Astrocyte (in vitro differentiated cells and primary cell): ENCODE data around the gene KLRC1. TPM values are rescaled to one million over a fixed set of nuclear protein-coding genes. Genes with fewer than 3 reads are reported as not detected.
"Not testable (repeated sequence)": the region's sequence is repeated elsewhere in the genome, so short reads cannot be mapped to it uniquely, and the experiment has no call there.

Source experiments
- DNase-seq: peaks from one replicate; pipeline ENCODE4 v3.0.0-alpha.2; 2010; ENCODE audit warnings: low read depth
- FAIRE-seq: peaks from 2 replicates; lab custom pipeline; 2011; peaks lifted over from hg19 to GRCh38; lab: Jason Lieb, UNC
- H2AFZ ChIP-seq: 2 replicates; pipeline ENCODE4 v1.6.0; 2012; ENCODE audit warnings: low read depth, low read length, inconsistent platforms
- H3K27ac ChIP-seq: 2 replicates; pipeline ENCODE4 v1.5.1; 2011; ENCODE audit warnings: low read depth, low read length, inconsistent platforms
- H3K27me3 ChIP-seq: 2 replicates; pipeline ENCODE4 v1.6.0; 2011; ENCODE audit warnings: low read length, inconsistent platforms; ENCODE audit not compliant: insufficient read depth
- H3K36me3 ChIP-seq: 2 replicates; pipeline ENCODE4 v1.5.1; 2011; ENCODE audit warnings: low read length, inconsistent platforms; ENCODE audit not compliant: insufficient read depth
- H3K4me1 ChIP-seq: 2 replicates; pipeline ENCODE4 v1.5.1; 2011; ENCODE audit warnings: low read length, inconsistent platforms; ENCODE audit not compliant: insufficient read depth
- H3K4me2 ChIP-seq: 2 replicates; pipeline ENCODE4 v1.6.0; 2012; ENCODE audit warnings: low read length, inconsistent platforms
- H3K4me3 ChIP-seq: 2 replicates; pipeline ENCODE4 v1.5.1; 2011; ENCODE audit warnings: low read depth, mild to moderate bottlenecking, low read length, inconsistent platforms; ENCODE audit not compliant: insufficient read depth
- H3K79me2 ChIP-seq: 2 replicates; pipeline ENCODE4 v1.6.0; 2012; ENCODE audit warnings: mild to moderate bottlenecking, low read length, inconsistent platforms; ENCODE audit not compliant: insufficient read depth
- H3K9ac ChIP-seq: 2 replicates; pipeline ENCODE4 v1.6.0; 2012; ENCODE audit warnings: mild to moderate bottlenecking, low read length, inconsistent platforms
- H3K9me3 ChIP-seq: 2 replicates; pipeline ENCODE4 v1.5.1; 2012; ENCODE audit warnings: low read depth, mild to moderate bottlenecking, low read length, inconsistent platforms; ENCODE audit not compliant: insufficient read depth
- H4K20me1 ChIP-seq: 2 replicates; pipeline ENCODE4 v1.6.0; 2012; ENCODE audit warnings: low read length, inconsistent platforms; ENCODE audit not compliant: insufficient read depth
- H3K27ac Mint-ChIP-seq: one replicate; pipeline ENCODE4 v1.8.0; 2021; ENCODE audit warnings: mild to moderate bottlenecking, mixed read lengths; ENCODE audit not compliant: unreplicated experiment
- H3K27me3 Mint-ChIP-seq: one replicate; pipeline ENCODE4 v1.8.0; 2021; ENCODE audit warnings: low read depth, mixed read lengths; ENCODE audit not compliant: unreplicated experiment
- H3K36me3 Mint-ChIP-seq: one replicate; pipeline ENCODE4 v1.8.0; 2021; ENCODE audit warnings: low read depth, mixed read lengths; ENCODE audit not compliant: unreplicated experiment
- H3K4me1 Mint-ChIP-seq: one replicate; pipeline ENCODE4 v1.8.0; 2021; ENCODE audit warnings: low read depth, mixed read lengths; ENCODE audit not compliant: unreplicated experiment
- H3K4me3 Mint-ChIP-seq: one replicate; pipeline ENCODE4 v1.8.0; 2021; ENCODE audit warnings: mild to moderate bottlenecking, moderate library complexity, mixed read lengths; ENCODE audit not compliant: unreplicated experiment
- H3K9me3 Mint-ChIP-seq: one replicate; pipeline ENCODE4 v1.8.0; 2021; ENCODE audit warnings: mild to moderate bottlenecking, mixed read lengths; ENCODE audit not compliant: unreplicated experiment
- total RNA-seq: library from RNA; stranded (reverse); gene quantifications from 2 replicates; pipeline ENCODE4 v1.2.1, GENCODE V29; 2021

The KLRC1 gene
- total RNA-seq, 1 donor from 2014 or later, result not detected

- not testable (repeated sequence) for H3K79me2 ChIP-seq, DNase-seq, H3K9me3 ChIP-seq, H4K20me1 ChIP-seq, H3K9ac ChIP-seq, H3K27me3 ChIP-seq, H3K36me3 ChIP-seq, H3K9me3 Mint-ChIP-seq, H3K27me3 Mint-ChIP-seq, H3K36me3 Mint-ChIP-seq, H3K4me3 ChIP-seq, H3K4me2 ChIP-seq, H2AFZ ChIP-seq, H3K27ac ChIP-seq, H3K4me1 ChIP-seq
- peaks cover 13% of the 10 kb centered on the region for H3K4me1 Mint-ChIP-seq
- FAIRE-seq, result peak; percentile 54
- peak within 1 kb of the TSS; percentile 68 for H3K4me3 Mint-ChIP-seq
- peak within 1 kb of the TSS; percentile 62 for H3K27ac Mint-ChIP-seq
Measured at GRCh38 chr12:10435816-10436215, 17.4 kb downstream of the KLRC1 start, which contains the start of gene KLRC2. TSS of gene KLRC2 (minus strand) at chr12:10436010. CDS start at chr12:10435986, 24 bp downstream.

- not testable (repeated sequence) for H4K20me1 ChIP-seq, H3K27ac ChIP-seq, H3K4me1 ChIP-seq, H2AFZ ChIP-seq, H3K9me3 Mint-ChIP-seq, H3K27me3 Mint-ChIP-seq, DNase-seq, H3K4me3 Mint-ChIP-seq, H3K4me3 ChIP-seq, H3K36me3 ChIP-seq, H3K4me2 ChIP-seq, H3K4me1 Mint-ChIP-seq, H3K9me3 ChIP-seq, FAIRE-seq, H3K9ac ChIP-seq, H3K36me3 Mint-ChIP-seq, H3K27me3 ChIP-seq, H3K79me2 ChIP-seq
- H3K27ac Mint-ChIP-seq, result peak overlapping the region; percentile 72
Measured at GRCh38 chr12:10430623-10431022, 22.6 kb downstream of the KLRC1 start.

- H3K4me2 ChIP-seq, result not testable (repeated sequence)
Measured at GRCh38 chr12:10425938-10426337, 27.2 kb downstream of the KLRC1 start.

GRCh38 chr12:10424260-10424899 lies 28.8 kb downstream of the KLRC1 start:
- H3K9ac ChIP-seq, H3K36me3 Mint-ChIP-seq, DNase-seq, H3K9me3 Mint-ChIP-seq, FAIRE-seq, H3K36me3 ChIP-seq, H3K79me2 ChIP-seq, H3K27me3 ChIP-seq, H3K27ac Mint-ChIP-seq, H4K20me1 ChIP-seq, H3K9me3 ChIP-seq, H3K4me3 ChIP-seq, H3K27ac ChIP-seq, H2AFZ ChIP-seq, H3K4me3 Mint-ChIP-seq, H3K4me1 Mint-ChIP-seq, H3K4me1 ChIP-seq, H3K27me3 Mint-ChIP-seq, H3K4me2 ChIP-seq: not testable (repeated sequence)

More at GRCh38 chr12:10425938-10426337, 27.2 kb downstream of the KLRC1 start:
- H3K79me2 ChIP-seq, H3K4me1 ChIP-seq, H3K4me3 ChIP-seq, H3K36me3 ChIP-seq, DNase-seq, H3K27ac Mint-ChIP-seq, H4K20me1 ChIP-seq, H3K27me3 Mint-ChIP-seq, H3K9ac ChIP-seq, H3K9me3 Mint-ChIP-seq, H3K4me3 Mint-ChIP-seq, H2AFZ ChIP-seq, H3K27ac ChIP-seq, H3K36me3 Mint-ChIP-seq, H3K9me3 ChIP-seq, FAIRE-seq, H3K27me3 ChIP-seq, H3K4me1 Mint-ChIP-seq: not testable (repeated sequence)

GRCh38 chr12:10422159-10422558 lies 31.0 kb downstream of the KLRC1 start:
- not testable (repeated sequence) for H3K4me3 Mint-ChIP-seq, H3K4me1 Mint-ChIP-seq, H3K27me3 Mint-ChIP-seq, H3K4me1 ChIP-seq, H3K27ac ChIP-seq, DNase-seq, H3K27ac Mint-ChIP-seq, H3K79me2 ChIP-seq, H3K27me3 ChIP-seq, H3K36me3 Mint-ChIP-seq, H3K36me3 ChIP-seq, H3K9me3 Mint-ChIP-seq, H3K4me2 ChIP-seq, H2AFZ ChIP-seq, H3K9me3 ChIP-seq, H3K4me3 ChIP-seq, H3K9ac ChIP-seq, H4K20me1 ChIP-seq
- peak; percentile 81 for FAIRE-seq

GRCh38 chr12:10420334-10420733 lies 32.8 kb downstream of the KLRC1 start, which contains the start of gene KLRC3:
TSS of gene KLRC3 (minus strand) at chr12:10420595. CDS start at chr12:10420550, 45 bp downstream.
- H3K9ac ChIP-seq, result not testable (repeated sequence)

More at GRCh38 chr12:10420334-10420733, 32.8 kb downstream of the KLRC1 start, which contains the start of gene KLRC3:
- not testable (repeated sequence) for H3K79me2 ChIP-seq, H2AFZ ChIP-seq, DNase-seq, H3K9me3 ChIP-seq, FAIRE-seq, H3K4me2 ChIP-seq, H4K20me1 ChIP-seq, H3K36me3 ChIP-seq, H3K9me3 Mint-ChIP-seq, H3K27me3 Mint-ChIP-seq, H3K4me3 ChIP-seq, H3K4me1 ChIP-seq, H3K36me3 Mint-ChIP-seq, H3K27me3 ChIP-seq, H3K27ac ChIP-seq, H3K4me1 Mint-ChIP-seq
- Mint-ChIP-seq H3K27ac (peak within 1 kb of the TSS; percentile 50), H3K4me3 (peak within 1 kb of the TSS; percentile 82)
